ENCODE measurements around the gene MACROD2. TPM values are rescaled to one million over a fixed set of nuclear protein-coding genes. Genes with fewer than 3 reads are reported as not detected.

Gene MACROD2
- total RNA-seq, 1 experiment from 2014 or later: 3.7 TPM

DNA sequence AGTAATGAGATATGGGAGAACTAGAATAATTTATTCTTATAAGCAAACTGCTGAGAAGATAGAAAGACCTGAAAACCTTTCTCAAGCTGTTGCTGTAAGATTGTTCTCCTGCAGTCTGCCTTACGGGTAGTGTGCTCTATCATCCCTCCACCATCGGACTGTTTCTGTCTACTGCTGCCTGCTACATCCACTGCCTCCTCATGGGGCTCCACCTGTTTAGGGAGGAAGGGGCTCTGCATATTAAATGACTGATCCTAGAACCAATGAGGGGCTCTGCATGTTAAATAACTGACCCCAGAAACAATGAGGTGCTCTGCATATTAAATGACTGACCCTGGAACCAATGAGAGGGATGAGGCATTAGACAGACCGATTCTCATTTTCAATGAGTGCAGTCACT lies 1923.3 kb downstream of the MACROD2 start:
- ChIA-PET CTCF (no interaction called here), RAD21 (ENCODE audit: low non-redundant PET in 1 of 2, low total read pairs in 2 of 2, uncharacterized antibody in 2 of 2, unreplicated experiment in 2 of 2) (no interaction called here), POLR2A (no interaction called here)
- Histone ChIP-seq H3K27me3 (ENCODE audit: insufficient read depth, low read length) (no peaks in the 10 kb centered on the region), H3K9ac (ENCODE audit: low read length) (no peak overlapping the region), H3K36me3 (ENCODE audit: control insufficient read depth in 1 of 2, insufficient read depth in 2 of 2, low read length in 2 of 2) (no peaks in the 10 kb centered on the region), H3K79me2 (ENCODE audit: insufficient read depth, low read length) (no peaks in the 10 kb centered on the region), H3K4me3 (replicated peaks in 1 of 2; ENCODE audit: low read depth in 1 of 2, low read length in 2 of 2) (no peak overlapping the region), H3K4me2 (ENCODE audit: low read length) (no peak overlapping the region), H4K20me1 (ENCODE audit: insufficient read depth) (no peaks in the 10 kb centered on the region), H3K9me3 (ENCODE audit: control insufficient read depth in 1 of 2, insufficient read depth in 1 of 2, low read depth in 1 of 2, low read length in 2 of 2) (peaks cover 5 to 9% of the 10 kb centered on the region in 2 experiments; a peak in 2 of 4 replicates), H3K4me1 (ENCODE audit: control insufficient read depth in 1 of 2, insufficient read depth in 2 of 2, low read length in 2 of 2) (no peaks in the 10 kb centered on the region), H3K9me2 (ENCODE audit: insufficient read depth) (no peaks in the 10 kb centered on the region), H3K27ac (ENCODE audit: low read depth, low read length) (no peak overlapping the region), H2AFZ (ENCODE audit: low read depth, low read length, poor library complexity, severe bottlenecking) (no peak overlapping the region)
- no TSS peak for BruUV-seq (replicated peaks)
- no peak for DNase-seq (ENCODE audit: low read depth, low spot score)
- intact Hi-C loops (cut with micrococcal nuclease): no loop called here
- no peak for ATAC-seq
- TF ChIP-seq SRF (IDR thresholded peaks at IDR 0.05; ENCODE audit: low read depth): no peak
- no peak for TF ChIP-seq ZFX (IDR thresholded peaks at IDR 0.05)
- no peak for TF ChIP-seq POLR2AphosphoS5 (IDR thresholded peaks at IDR 0.05; ENCODE audit: low read depth, low read length)
- TF ChIP-seq FOSL1 (IDR thresholded peaks at IDR 0.05; ENCODE audit: low read depth): no peak
- no peak for TF ChIP-seq JUND (IDR thresholded peaks at IDR 0.05)
- TF ChIP-seq, protein P1, sequence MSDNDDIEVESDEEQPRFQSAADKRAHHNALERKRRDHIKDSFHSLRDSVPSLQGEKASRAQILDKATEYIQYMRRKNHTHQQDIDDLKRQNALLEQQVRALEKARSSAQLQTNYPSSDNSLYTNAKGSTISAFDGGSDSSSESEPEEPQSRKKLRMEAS (IDR thresholded peaks at IDR 0.05): no peak

- ChIA-PET POLR2A (no interaction called here), RAD21 (ENCODE audit: low non-redundant PET in 1 of 2, low total read pairs in 2 of 2, uncharacterized antibody in 2 of 2, unreplicated experiment in 2 of 2) (no interaction called here), CTCF (no interaction called here)
- intact Hi-C loops (cut with micrococcal nuclease): no loop called here
- H3K27me3 ChIP-seq (ENCODE audit: insufficient read depth, low read length): no peaks in the 10 kb centered on the region
- TF ChIP-seq JUND (IDR thresholded peaks at IDR 0.05): no peak
- no peak for TF ChIP-seq CBX3 (IDR thresholded peaks at IDR 0.05; ENCODE audit: low read depth)
- no peak overlapping the region for H2AFZ ChIP-seq (ENCODE audit: low read depth, low read length, poor library complexity, severe bottlenecking)
- H3K79me2 ChIP-seq (ENCODE audit: insufficient read depth, low read length): no peaks in the 10 kb centered on the region
- H3K9me3 ChIP-seq (ENCODE audit: control insufficient read depth in 1 of 2, insufficient read depth in 1 of 2, low read depth in 1 of 2, low read length in 2 of 2): peaks cover 5 to 9% of the 10 kb centered on the region in 2 experiments; a peak in 2 of 4 replicates
- no peaks in the 10 kb centered on the region for H3K36me3 ChIP-seq (ENCODE audit: control insufficient read depth in 1 of 2, insufficient read depth in 2 of 2, low read length in 2 of 2)
- DNase-seq (ENCODE audit: low read depth, low spot score): no peak
- H3K4me3 ChIP-seq (replicated peaks in 1 of 2; ENCODE audit: low read depth in 1 of 2, low read length in 2 of 2): no peak overlapping the region
- no peak for ATAC-seq
- H3K9ac ChIP-seq (ENCODE audit: low read length): no peak overlapping the region
- BruUV-seq (replicated peaks): no TSS peak
- no peaks in the 10 kb centered on the region for H3K9me2 ChIP-seq (ENCODE audit: insufficient read depth)
- H3K27ac ChIP-seq (ENCODE audit: low read depth, low read length): no peak overlapping the region
- no peak overlapping the region for H3K4me2 ChIP-seq (ENCODE audit: low read length)
- H4K20me1 ChIP-seq (ENCODE audit: insufficient read depth): no peaks in the 10 kb centered on the region
- no peaks in the 10 kb centered on the region for H3K4me1 ChIP-seq (ENCODE audit: control insufficient read depth in 1 of 2, insufficient read depth in 2 of 2, low read length in 2 of 2)
These were observed 1923.8 kb downstream of the MACROD2 start for GRCh38 chr20:15919118-15919517.

All from HCT116 (cell line).